HepG2 (cell line): ENCODE measurements around the gene ZMYND12.

Source experiments
- CTCF ChIP-seq: sonication (generic); formaldehyde crosslinking; IDR thresholded peaks from 2 replicates; pipeline ENCODE4 v1.5.0; 2020; ENCODE audit warnings: mild to moderate bottlenecking, missing genetic modification reagents, moderate library complexity
- FOXK2 ChIP-seq: fragments of 450-650 bp; IDR thresholded peaks from 2 replicates; pipeline ENCODE4 v1.6.1; 2016
- KDM2A ChIP-seq: sonication (generic); formaldehyde crosslinking; IDR thresholded peaks from 2 replicates; pipeline ENCODE4 v1.4.0; 2020; ENCODE audit warnings: low read depth, missing genetic modification reagents, borderline replicate concordance
- PATZ1 ChIP-seq: sonication (generic); formaldehyde crosslinking; IDR thresholded peaks from 2 replicates; pipeline ENCODE4 v1.4.0; 2020; ENCODE audit warnings: missing genetic modification reagents
- POLR2A ChIP-seq, 2 experiments: IDR thresholded peaks; 2 replicates each; pipeline ENCODE4 v1.6.1; 2011; ENCODE audit warnings: low read depth in 2 of 2, low read length in 2 of 2, mild to moderate bottlenecking in 1 of 2, moderate library complexity in 1 of 2; ENCODE audit not compliant: insufficient read depth in 1 of 2
- POLR2AphosphoS5 ChIP-seq: IDR thresholded peaks from 2 replicates; pipeline ENCODE4 v1.6.1; 2012; ENCODE audit warnings: low read depth, low read length
- PRDM10 ChIP-seq: sonication (generic); formaldehyde crosslinking; IDR thresholded peaks from 2 replicates; pipeline ENCODE4 v1.4.0; 2020; ENCODE audit warnings: low read depth, missing genetic modification reagents
- TGIF2 ChIP-seq: IDR thresholded peaks from 2 replicates; pipeline ENCODE4 v1.6.1; 2016; ENCODE audit warnings: control low read depth, missing compliant biosample characterization
- ZFP37 ChIP-seq: sonication (generic); formaldehyde crosslinking; IDR thresholded peaks from 2 replicates; pipeline ENCODE4 v1.4.0; 2020; ENCODE audit warnings: missing genetic modification reagents, borderline replicate concordance
- ZUFSP ChIP-seq: sonication (generic); formaldehyde crosslinking; IDR thresholded peaks from 2 replicates; pipeline ENCODE4 v1.9.0; 2021; ENCODE audit warnings: missing genetic modification reagents, mild to moderate bottlenecking, borderline replicate concordance

- TF ChIP-seq KDM2A (CRISPR knock-in tag) (no peak), ZFP37 (CRISPR knock-in tag) (no peak), FOXK2 (no peak), CTCF (CRISPR knock-in tag) (no peak), PATZ1 (CRISPR knock-in tag) (no peak), TGIF2 (CRISPR knock-in tag) (no peak), ZUFSP (CRISPR knock-in tag) (no peak), PRDM10 (CRISPR knock-in tag) (no peak), POLR2A (IDR thresholded peaks at IDR 0.05; ENCODE audit: insufficient read depth in 1 of 2, low read depth in 2 of 2, low read length in 2 of 2) (no peak), POLR2AphosphoS5 (no peak)
These were observed 21.5 kb downstream of the ZMYND12 start for GRCh38 chr1:42434340-42434739.
